IMR-90 (cell line): Measurements from ENCODE around the gene MBOAT2. TPM values are rescaled to one million over a fixed set of nuclear protein-coding genes. Genes with fewer than 3 reads are reported as not detected.

Experiments used
- ATAC-seq: fragments of 200-7000 bp; cut with Tn5 transposase; 2 replicates; pipeline ENCODE4 v1.9.1; 2020; ENCODE audit warnings: low read depth, mild to moderate bottlenecking, moderate library complexity
- BruUV-seq: library from RNA; stranded (reverse); fragments of 400-500 nt; replicated peaks from 2 replicates; lab custom pipeline; 2021; lab: Mats Ljungman, UMichigan
- CTCF ChIA-PET: fragments of 300-600 bp; formaldehyde crosslinking; extraction: SDS; loops from one replicate; lab custom pipeline; 2021; ENCODE audit warnings: antibody characterized with exemption; lab: Yijun Ruan, JAX
- POLR2A ChIA-PET: fragments of 300-600 bp; sonication (Branson Sonifier 250); formaldehyde crosslinking; loops from one replicate; lab custom pipeline; 2022; ENCODE audit warnings: antibody characterized with exemption; ENCODE audit not compliant: unreplicated experiment; lab: Charles Lee
- DNase-seq: peaks from one replicate; pipeline ENCODE4 v3.0.0; 2013
- H2AFZ ChIP-seq: replicated peaks from 2 replicates; pipeline ENCODE3; 2013; ENCODE audit warnings: low read length, mild to moderate bottlenecking; ENCODE audit not compliant: poor library complexity
- H2AK5ac ChIP-seq: 2 replicates; pipeline ENCODE4 v1.6.1; 2013; ENCODE audit warnings: low read depth, low read length, inconsistent platforms
- H2AK9ac ChIP-seq: replicated peaks from 2 replicates; pipeline ENCODE3; 2013; ENCODE audit warnings: mild to moderate bottlenecking, low read depth, low read length, moderate library complexity; ENCODE audit not compliant: poor library complexity
- H2BK120ac ChIP-seq: 2 replicates; pipeline ENCODE4 v1.6.1; 2013; ENCODE audit warnings: low read depth, low read length, inconsistent platforms
- H2BK15ac ChIP-seq: 3 replicates; pipeline ENCODE4 v1.6.1; 2013; ENCODE audit warnings: low read depth, low read length, inconsistent platforms
- H2BK20ac ChIP-seq: 2 replicates; pipeline ENCODE4 v1.6.1; 2013; ENCODE audit warnings: low read depth, mild to moderate bottlenecking, inconsistent platforms, low read length, moderate library complexity
- H2BK5ac ChIP-seq: 2 replicates; pipeline ENCODE4 v1.6.1; 2013; ENCODE audit warnings: mild to moderate bottlenecking, low read depth, low read length, inconsistent platforms; ENCODE audit not compliant: poor library complexity, severe bottlenecking
- H3K14ac ChIP-seq: replicated peaks from 2 replicates; pipeline ENCODE4 v1.6.1; 2013; ENCODE audit warnings: low read depth, low read length, inconsistent platforms
- H3K18ac ChIP-seq: 2 replicates; pipeline ENCODE4 v1.6.1; 2013; ENCODE audit warnings: low read depth, low read length, control low read depth
- H3K23ac ChIP-seq: 2 replicates; pipeline ENCODE4 v1.6.1; 2013; ENCODE audit warnings: low read depth, low read length, inconsistent platforms
- H3K27ac ChIP-seq: 2 replicates; pipeline ENCODE4 v1.5.1; 2013; ENCODE audit warnings: mild to moderate bottlenecking, control low read depth, low read length; ENCODE audit not compliant: insufficient read depth
- H3K27me3 ChIP-seq: 2 replicates; pipeline ENCODE4 v1.6.1; 2013; ENCODE audit warnings: low read length; ENCODE audit not compliant: control insufficient read depth, insufficient read depth
- H3K36me3 ChIP-seq: 2 replicates; pipeline ENCODE4 v1.6.1; 2013; ENCODE audit warnings: low read length, mixed read lengths; ENCODE audit not compliant: control insufficient read depth, insufficient read depth
- H3K4ac ChIP-seq: 2 replicates; pipeline ENCODE4 v1.6.1; 2013; ENCODE audit warnings: low read depth, low read length, inconsistent platforms
- H3K4me1 ChIP-seq: 2 replicates; pipeline ENCODE4 v1.6.1; 2013; ENCODE audit warnings: low read length, mixed read lengths; ENCODE audit not compliant: control insufficient read depth, insufficient read depth
- H3K4me2 ChIP-seq: 2 replicates; pipeline ENCODE4 v1.6.1; 2013; ENCODE audit warnings: low read depth, mild to moderate bottlenecking, control low read depth, low read length, moderate library complexity
- H3K4me3 ChIP-seq: 2 replicates; pipeline ENCODE4 v1.5.1; 2013; ENCODE audit warnings: low read depth, mild to moderate bottlenecking, control low read depth, low read length, moderate library complexity; ENCODE audit not compliant: insufficient read depth
- H3K56ac ChIP-seq: 2 replicates; pipeline ENCODE4 v1.6.1; 2013; ENCODE audit warnings: low read length, inconsistent platforms; ENCODE audit not compliant: insufficient read depth; ENCODE audit errors: extremely low read depth
- H3K79me1 ChIP-seq, 2 experiments: 2 replicates each; pipeline ENCODE4 v1.6.1; 2013; ENCODE audit warnings: low read length in 2 of 2, inconsistent platforms in 1 of 2, low read depth in 1 of 2
- H3K9ac ChIP-seq: 2 replicates; pipeline ENCODE4 v1.6.1; 2013; ENCODE audit warnings: low read depth, low read length, control low read depth
- H3K9me1 ChIP-seq: 2 replicates; pipeline ENCODE4 v1.6.1; 2013; ENCODE audit warnings: low read length, inconsistent platforms; ENCODE audit not compliant: insufficient read depth
- H3K9me3 ChIP-seq: 2 replicates; pipeline ENCODE4 v1.6.1; 2013; ENCODE audit warnings: low read length; ENCODE audit not compliant: control insufficient read depth, insufficient read depth
- H4K20me1 ChIP-seq: 2 replicates; pipeline ENCODE4 v1.6.1; 2013; ENCODE audit warnings: low read length, inconsistent platforms; ENCODE audit not compliant: insufficient read depth
- H4K5ac ChIP-seq: 2 replicates; pipeline ENCODE4 v1.6.1; 2013; ENCODE audit warnings: mild to moderate bottlenecking, low read depth, low read length, control low read depth
- H4K8ac ChIP-seq, 2 experiments: 2 replicates each; pipeline ENCODE4 v1.6.1; 2013; ENCODE audit warnings: low read depth in 2 of 2, low read length in 2 of 2, control low read depth in 1 of 2, inconsistent platforms in 1 of 2
- H4K91ac ChIP-seq: 2 replicates; pipeline ENCODE4 v1.6.1; 2013; ENCODE audit warnings: low read depth, low read length, inconsistent platforms; ENCODE audit not compliant: insufficient read depth
- FOS ChIP-seq: fragments of 150-350 bp; IDR thresholded peaks from 2 replicates; pipeline ENCODE4 v1.6.1; 2016; ENCODE audit warnings: low read depth, low read length
- MAFK ChIP-seq: IDR thresholded peaks from 2 replicates; pipeline ENCODE4 v1.6.1; 2012; ENCODE audit warnings: low read depth, low read length, improper control_type of control experiment
- RCOR1 ChIP-seq: IDR thresholded peaks from 2 replicates; pipeline ENCODE4 v1.6.1; 2012; ENCODE audit warnings: mild to moderate bottlenecking, low read length, improper control_type of control experiment; ENCODE audit not compliant: insufficient replicate concordance
- RFX5 ChIP-seq: IDR thresholded peaks from 2 replicates; pipeline ENCODE4 v1.8.0; 2012; ENCODE audit warnings: low read depth, mild to moderate bottlenecking, low read length, moderate library complexity
- SMC3 ChIP-seq: fragments of 150-350 bp; IDR thresholded peaks from 2 replicates; pipeline ENCODE4 v1.6.1; 2016; ENCODE audit warnings: low read depth, mild to moderate bottlenecking, antibody characterized with exemption, low read length, moderate library complexity
- USF2 ChIP-seq: fragments of 150-350 bp; IDR thresholded peaks from 2 replicates; pipeline ENCODE4 v1.6.1; 2017; ENCODE audit warnings: mild to moderate bottlenecking, antibody characterized with exemption, low read length, low read depth
- WGBS, 2 experiments: methylation state at CpG; one replicate each; pipeline versions ENCODE4 v1.1.5 to v1.1.7; 2013; ENCODE audit warnings: missing lambda C conversion rate in 2 of 2; ENCODE audit not compliant: insufficient read length in 1 of 2; ENCODE audit errors: extremely low coverage in 2 of 2; 5-methylcytosine and 5-hydroxymethylcytosine counted together
- dilution Hi-C: fragments of 300-500 bp; cut with HindIII; formaldehyde crosslinking; loops from one replicate; pipeline ENCODE4 v1.14.3; 2018; ENCODE audit warnings: low sequenced_read_pairs; ENCODE audit not compliant: unreplicated experiment
- in situ Hi-C: fragments of 300-500 bp; cut with MboI; formaldehyde crosslinking; loops from 3 replicates; pipeline ENCODE4 v1.14.3; 2019; ENCODE audit warnings: low sequenced_read_pairs, inconsistent platforms, mixed read lengths
- intact Hi-C: fragments of 100-400 bp; cut with micrococcal nuclease; formaldehyde crosslinking; loops from 2 replicates; pipeline ENCODE4 v1.10.0; 2022
- polyA plus RNA-seq, 3 experiments: library from polyadenylated mRNA; depleted of rRNA; stranded (reverse); fragments of >200 nt; gene quantifications; 2 replicates each; pipeline ENCODE4 v1.2.3, GENCODE V29; 2012; ENCODE audit warnings: low replicate concordance in 1 of 3
- total RNA-seq: library from RNA; depleted of rRNA; stranded (reverse); fragments of >200 nt; gene quantifications from 2 replicates; pipeline ENCODE4 v1.2.3, GENCODE V29; 2012

The MBOAT2 gene
- total and polyA plus RNA-seq, 2 of the 4 experiments (the other 2 are of a cell fraction): 33.9 to 102 TPM

- H2BK15ac ChIP-seq: no peak overlapping the region
- no peak overlapping the region for H2AK5ac ChIP-seq
- H4K91ac ChIP-seq: no peak overlapping the region
- no TSS peak for BruUV-seq
- no peak overlapping the region for H2AFZ ChIP-seq
- H4K5ac ChIP-seq: no peak overlapping the region
- no peaks in the 10 kb centered on the region for H3K9me3 ChIP-seq
- no peak overlapping the region for H3K4me3 ChIP-seq
- no peak overlapping the region for H2BK5ac ChIP-seq
- ChIA-PET CTCF (no interaction called here), POLR2A (no interaction called here)
- peaks cover 4 to 8% of the 10 kb centered on the region in 2 experiments; a peak in 2 of 4 replicates for H3K79me1 ChIP-seq
- no peak overlapping the region for H3K9ac ChIP-seq
- no peaks in the 10 kb centered on the region for H3K9me1 ChIP-seq
- no peak overlapping the region for H3K23ac ChIP-seq
- H3K4ac ChIP-seq: no peak overlapping the region
- H2BK120ac ChIP-seq: no peak overlapping the region
- H3K4me2 ChIP-seq: no peak overlapping the region
- intact Hi-C loops: no loop called here
- H3K36me3 ChIP-seq: peaks cover 3% of the 10 kb centered on the region
- H3K14ac ChIP-seq: no peak overlapping the region
- in situ Hi-C loops: no loop called here
- no peak overlapping the region for H3K27ac ChIP-seq
- TF ChIP-seq SMC3 (no peak), RFX5 (no peak), USF2 (no peak), MAFK (no peak), RCOR1 (no peak), FOS (no peak)
- dilution Hi-C loops: no loop called here
- no peak overlapping the region for H3K18ac ChIP-seq
- H3K27me3 ChIP-seq: no peaks in the 10 kb centered on the region
- WGBS, 2 experiments: no CpG with 5 or more reads among the region's 2 CpGs
- no peak overlapping the region for H2BK20ac ChIP-seq
- ATAC-seq: no peak
- no peak overlapping the region for H2AK9ac ChIP-seq
- no peak for DNase-seq
- no peaks in the 10 kb centered on the region for H3K4me1 ChIP-seq
- H3K56ac ChIP-seq: no peak overlapping the region
- H4K20me1 ChIP-seq: no peaks in the 10 kb centered on the region
- H4K8ac ChIP-seq: no peak overlapping the region
These were observed 116.6 kb downstream of the MBOAT2 start for GRCh38 chr2:8886876-8887275.
